HepG2 (cell line): ENCODE measurements around the gene NCOA5. TPM values are rescaled to one million over a fixed set of nuclear protein-coding genes. Genes with fewer than 3 reads are reported as not detected.

Experiments used
- ATAC-seq: fragments of 200-7000 bp; cut with Tn5 transposase; 3 replicates; pipeline ENCODE4 v1.9.1; 2020; ENCODE audit warnings: mild to moderate bottlenecking, moderate library complexity
- BruUV-seq: library from RNA; stranded (reverse); fragments of 400-500 nt; replicated peaks from 2 replicates; lab custom pipeline; 2021; lab: Mats Ljungman, UMichigan
- CTCF ChIA-PET: fragments of 300-600 bp; formaldehyde crosslinking; extraction: SDS; loops from one replicate; lab custom pipeline; 2021; ENCODE audit warnings: low total read pairs, inconsistent platforms, low intra/inter-chr PET ratio; lab: Yijun Ruan, JAX
- POLR2A ChIA-PET: fragments of 350-600 bp; sonication (Branson Sonifier 250); formaldehyde crosslinking; loops from one replicate; lab custom pipeline; 2020; ENCODE audit warnings: antibody characterized with exemption, inconsistent platforms; lab: Yijun Ruan, JAX
- DNase-seq: peaks from one replicate; pipeline ENCODE4 v3.0.0-alpha.2; 2015; ENCODE audit warnings: low spot score
- FAIRE-seq: peaks from 3 replicates; lab custom pipeline; 2011; peaks lifted over from hg19 to GRCh38; lab: Jason Lieb, UNC
- H2AFZ ChIP-seq: one replicate; pipeline ENCODE4 v1.6.1; 2011; ENCODE audit warnings: low read length, inconsistent platforms
- H3K27ac ChIP-seq: fragments of 300-600 bp; 3 replicates; pipeline ENCODE4 v1.8.0; 2011; ENCODE audit warnings: mixed run types, mild to moderate bottlenecking, mixed read lengths, low read length, inconsistent platforms; ENCODE audit not compliant: insufficient read depth; ENCODE audit errors: extremely low read length
- H3K27me3 ChIP-seq, 2 experiments: fragments of 200-600 bp in 1 of 2; 2 replicates in 1 of 2; 3 replicates in 1 of 2; pipeline versions ENCODE4 v1.6.0 to v1.8.0; 2011; ENCODE audit warnings: low read length in 2 of 2, mild to moderate bottlenecking in 2 of 2, moderate library complexity in 2 of 2, inconsistent platforms in 1 of 2; ENCODE audit not compliant: insufficient read depth in 2 of 2, control insufficient read depth in 1 of 2
- H3K36me3 ChIP-seq, 2 experiments: fragments of 200-600 bp in 1 of 2; replicated peaks in 1 of 2; 2 replicates in 1 of 2; 3 replicates in 1 of 2; pipeline versions ENCODE4 v1.5.1 to v1.8.0; 2011; ENCODE audit warnings: low read length in 2 of 2, inconsistent platforms in 1 of 2; ENCODE audit not compliant: insufficient read depth in 2 of 2, control insufficient read depth in 1 of 2
- H3K4me1 ChIP-seq: 2 replicates; pipeline ENCODE4 v1.5.1; 2012; ENCODE audit warnings: low read length, inconsistent platforms; ENCODE audit not compliant: insufficient read depth
- H3K4me2 ChIP-seq: 2 replicates; pipeline ENCODE4 v1.6.0; 2011; ENCODE audit warnings: low read depth, low read length, inconsistent platforms
- H3K4me3 ChIP-seq, 3 experiments: fragments of 200-600 bp in 1 of 3; sonication (generic), shearing (Covaris generic) in 1 of 3; replicated peaks in 1 of 3; 2 replicates each; pipeline ENCODE4 v1.5.1; 2011 to 2016; ENCODE audit warnings: low read length in 3 of 3, inconsistent platforms in 2 of 3, low read depth in 2 of 3, mild to moderate bottlenecking in 2 of 3, control low read depth in 1 of 3, mixed read lengths in 1 of 3; ENCODE audit not compliant: insufficient read depth in 1 of 3
- H3K79me2 ChIP-seq: one replicate; pipeline ENCODE4 v1.6.1; 2011; ENCODE audit warnings: low read length, inconsistent platforms; ENCODE audit not compliant: insufficient read depth
- H3K9ac ChIP-seq: 2 replicates; pipeline ENCODE4 v1.6.0; 2011; ENCODE audit warnings: mild to moderate bottlenecking, low read depth, low read length, inconsistent platforms; ENCODE audit not compliant: insufficient read depth
- H3K9me3 ChIP-seq: 2 replicates; pipeline ENCODE4 v1.5.1; 2012; ENCODE audit warnings: mild to moderate bottlenecking, low read length
- H4K20me1 ChIP-seq: 2 replicates; pipeline ENCODE4 v1.6.0; 2011; ENCODE audit warnings: inconsistent platforms, mild to moderate bottlenecking, low read length, moderate library complexity; ENCODE audit not compliant: insufficient read depth
- ATAD3A ChIP-seq: sonication (generic); formaldehyde crosslinking; IDR thresholded peaks from 2 replicates; pipeline ENCODE4 v1.4.0; 2020; ENCODE audit warnings: missing genetic modification reagents
- DPF2 ChIP-seq: sonication (generic); formaldehyde crosslinking; IDR thresholded peaks from 2 replicates; pipeline ENCODE4 v1.4.0; 2020; ENCODE audit warnings: mild to moderate bottlenecking, low read depth, missing genetic modification reagents, borderline replicate concordance
- ELF4 ChIP-seq: sonication (generic); formaldehyde crosslinking; IDR thresholded peaks from 2 replicates; pipeline ENCODE4 v1.5.0; 2020; ENCODE audit warnings: missing genetic modification reagents, mild to moderate bottlenecking, moderate library complexity, borderline replicate concordance
- KAT2B ChIP-seq: fragments of 150-350 bp; IDR thresholded peaks from 2 replicates; pipeline ENCODE4 v1.6.1; 2014; ENCODE audit warnings: low read depth, low read length, borderline replicate concordance
- NFYB ChIP-seq: sonication (generic); formaldehyde crosslinking; IDR thresholded peaks from 2 replicates; pipeline ENCODE4 v1.4.0; 2020; ENCODE audit warnings: missing genetic modification reagents
- RXRA ChIP-seq: sonication (generic); formaldehyde crosslinking; IDR thresholded peaks from 2 replicates; pipeline ENCODE4 v1.5.1; 2020; ENCODE audit warnings: missing genetic modification reagents
- ZKSCAN1 ChIP-seq: fragments of 150-350 bp; IDR thresholded peaks from 2 replicates; pipeline ENCODE4 v1.6.1; 2014; ENCODE audit warnings: low read length
- ZNF121 ChIP-seq: sonication (generic); formaldehyde crosslinking; IDR thresholded peaks from 2 replicates; pipeline ENCODE4 v1.5.0; 2020; ENCODE audit warnings: mild to moderate bottlenecking, missing genetic modification reagents
- ZNF547 ChIP-seq: sonication (generic); formaldehyde crosslinking; IDR thresholded peaks from 2 replicates; pipeline ENCODE4 v1.5.1; 2020; ENCODE audit warnings: mild to moderate bottlenecking, missing genetic modification reagents
- ZNF660 ChIP-seq: sonication (generic); formaldehyde crosslinking; IDR thresholded peaks from 2 replicates; pipeline ENCODE4 v1.5.1; 2020; ENCODE audit warnings: mild to moderate bottlenecking, low read depth, missing genetic modification reagents, borderline replicate concordance
- WGBS: methylation state at CpG from one replicate; pipeline ENCODE4 v1.1.6; 2017; ENCODE audit warnings: low lambda C conversion rate; 5-methylcytosine and 5-hydroxymethylcytosine counted together
- in situ Hi-C: cut with HindIII; loops from 2 replicates; pipeline ENCODE4 v1.10.0; 2017; ENCODE audit warnings: low pct_unique_long_range_greater_than_20kb; ENCODE audit not compliant: extremely low pct_ligation_motif_present
- intact Hi-C: fragments of 100-400 bp; cut with micrococcal nuclease; formaldehyde crosslinking; loops from one replicate; pipeline ENCODE4 v1.10.0; 2022; ENCODE audit not compliant: unreplicated experiment
- polyA plus RNA-seq, 8 experiments: library from polyadenylated mRNA; depleted of rRNA in 3 of 8; stranded (reverse) in 7 of 8; unstranded in 1 of 8; fragments of >200 nt; fragmentation: Illumina TruSeq in 4 of 8; extraction: Trizol in 4 of 8; gene quantifications; 2 replicates each; pipeline versions ENCODE4 v1.2.1 to v1.2.3, GENCODE V29; 2011 to 2016; ENCODE audit warnings: low read depth in 4 of 8, missing spikeins in 1 of 8, mixed read lengths in 1 of 8; ENCODE audit not compliant: insufficient read depth in 1 of 8
- total RNA-seq, 5 experiments: library from RNA; depleted of rRNA; stranded (reverse); fragments of >200 nt; fragmentation: Illumina TruSeq; extraction: Trizol; gene quantifications; 2 replicates each; pipeline ENCODE4 v1.2.3, GENCODE V29; 2016; ENCODE audit warnings: low read depth in 1 of 5
- TF ChIP-seq, protein P1 (sequence below): sonication (generic); formaldehyde crosslinking; IDR thresholded peaks from 2 replicates; pipeline ENCODE4 v1.8.0; 2022; ENCODE audit warnings: missing genetic modification reagents, mild to moderate bottlenecking, moderate library complexity, borderline replicate concordance
- TF ChIP-seq, protein P2 (sequence below), 2 experiments: fragments of 450-650 bp in 1 of 2; sonication (generic) in 1 of 2; formaldehyde crosslinking; IDR thresholded peaks; 2 replicates each; pipeline versions ENCODE4 v1.5.0 to v1.8.0; 2020 to 2022; ENCODE audit warnings: mild to moderate bottlenecking in 1 of 2, missing genetic modification reagents in 1 of 2
- TF ChIP-seq, protein P3 (sequence below): sonication (generic); formaldehyde crosslinking; IDR thresholded peaks from 2 replicates; pipeline ENCODE4 v1.8.0; 2023; ENCODE audit warnings: mild to moderate bottlenecking, missing genetic modification reagents
- TF ChIP-seq, protein P4 (sequence below): sonication (generic); formaldehyde crosslinking; IDR thresholded peaks from 2 replicates; pipeline ENCODE4 v1.8.0; 2022; ENCODE audit warnings: mild to moderate bottlenecking, missing genetic modification reagents, moderate library complexity
- TF ChIP-seq, protein P5 (sequence below): sonication (generic); formaldehyde crosslinking; IDR thresholded peaks from 2 replicates; pipeline ENCODE4 v1.5.0; 2020; ENCODE audit warnings: mild to moderate bottlenecking, missing genetic modification reagents

NCOA5 gene
- total and polyA plus RNA-seq, 2 of the 13 experiments (the other 11 are each of a cell fraction or from before 2014, with no cell fraction given), result 16.5 to 28.4 TPM

DNA sequence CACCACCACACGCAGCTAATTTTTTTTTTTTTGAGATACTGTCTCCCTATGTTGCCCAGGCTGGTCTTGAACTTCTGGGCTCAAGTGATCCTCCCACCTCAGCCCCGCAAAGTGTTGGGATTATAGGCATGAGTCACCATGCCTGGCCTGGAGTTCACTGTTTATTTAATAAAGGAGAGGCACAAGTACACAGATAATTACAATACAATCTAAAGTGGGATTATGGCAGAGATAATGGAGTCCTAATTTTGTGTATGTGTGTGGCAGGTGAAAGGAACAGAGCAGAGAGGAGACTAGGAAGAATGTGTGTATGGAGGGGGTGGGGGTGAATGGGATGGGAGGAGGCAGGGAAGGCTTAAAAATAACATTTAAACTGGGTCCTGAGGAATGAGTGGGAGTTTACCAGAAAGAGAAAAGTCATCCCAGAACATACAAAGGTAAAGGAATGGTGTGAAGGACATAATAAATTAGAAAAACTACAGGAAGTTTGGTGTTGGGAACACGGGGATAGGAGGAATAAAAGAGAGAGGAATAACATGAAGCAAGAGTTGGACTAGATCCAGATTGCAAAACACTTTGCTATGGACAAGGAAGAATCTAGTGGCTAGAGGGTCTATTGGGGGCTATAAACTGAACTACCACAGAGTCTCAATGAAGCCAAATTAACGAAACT is 4.4 kb downstream of the NCOA5 start (continued):
- TF ChIP-seq RXRA (CRISPR knock-in tag), result no peak

DNA sequence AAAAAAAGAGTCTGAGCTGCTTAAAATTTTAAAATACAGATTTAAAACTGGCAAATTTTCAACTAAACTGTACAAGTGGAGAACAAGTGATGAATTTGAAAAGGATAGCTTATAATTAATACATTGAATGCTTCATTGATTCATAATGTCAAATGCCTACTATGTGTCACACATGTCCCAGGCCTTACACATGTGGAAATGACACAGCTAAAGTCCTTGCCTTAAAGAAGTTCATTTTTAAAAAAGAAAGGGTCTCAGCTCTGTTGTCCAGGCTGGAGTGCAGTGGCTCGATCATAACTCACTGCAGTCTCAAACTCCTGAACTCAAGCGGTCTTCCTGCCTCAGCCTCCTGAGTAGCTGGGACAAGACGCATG is 5.0 kb downstream of the NCOA5 start:
- FAIRE-seq (no peak), DNase-seq (no peak), ATAC-seq (no peak)
- peak overlapping the region; percentile 13; the same call in 1 of the 2 replicates for H3K4me2 ChIP-seq
- BruUV-seq, result no TSS peak
- H2AFZ ChIP-seq, result no peak overlapping the region
- CTCF ChIA-PET, result no interaction called here
- H3K9me3 ChIP-seq, result no peaks in the 10 kb centered on the region
- peaks cover 0 to 1% of the 10 kb centered on the region in 2 experiments; a peak in 2 of 5 replicates for H3K36me3 ChIP-seq
- peaks cover 80% of the 10 kb centered on the region for H4K20me1 ChIP-seq
- no peak overlapping the region for H3K27ac ChIP-seq
- peaks cover 46% of the 10 kb centered on the region for H3K4me1 ChIP-seq
- intact Hi-C loops (loop anchor here (5.0 kb wide), 1 partner anchor 112 kb away; the partner anchor contains the start of gene ZNF335), in situ Hi-C loops (loop anchor here (5.0 kb wide), 1 partner anchor 62 kb away; no protein-coding TSS in a partner anchor)
- WGBS, result 95% methylated on average over 3 of the region's 3 CpGs
- peaks cover 96% of the 10 kb centered on the region for H3K79me2 ChIP-seq
- H3K9ac ChIP-seq, result no peak overlapping the region
- H3K27me3 ChIP-seq, result no peaks in the 10 kb centered on the region; a peak in 1 of 5 replicates
- H3K4me3 ChIP-seq, result no peak overlapping the region
- POLR2A ChIA-PET, result no interaction called here
- TF ChIP-seq NFYB (CRISPR knock-in tag), result no peak
- TF ChIP-seq, protein P1, sequence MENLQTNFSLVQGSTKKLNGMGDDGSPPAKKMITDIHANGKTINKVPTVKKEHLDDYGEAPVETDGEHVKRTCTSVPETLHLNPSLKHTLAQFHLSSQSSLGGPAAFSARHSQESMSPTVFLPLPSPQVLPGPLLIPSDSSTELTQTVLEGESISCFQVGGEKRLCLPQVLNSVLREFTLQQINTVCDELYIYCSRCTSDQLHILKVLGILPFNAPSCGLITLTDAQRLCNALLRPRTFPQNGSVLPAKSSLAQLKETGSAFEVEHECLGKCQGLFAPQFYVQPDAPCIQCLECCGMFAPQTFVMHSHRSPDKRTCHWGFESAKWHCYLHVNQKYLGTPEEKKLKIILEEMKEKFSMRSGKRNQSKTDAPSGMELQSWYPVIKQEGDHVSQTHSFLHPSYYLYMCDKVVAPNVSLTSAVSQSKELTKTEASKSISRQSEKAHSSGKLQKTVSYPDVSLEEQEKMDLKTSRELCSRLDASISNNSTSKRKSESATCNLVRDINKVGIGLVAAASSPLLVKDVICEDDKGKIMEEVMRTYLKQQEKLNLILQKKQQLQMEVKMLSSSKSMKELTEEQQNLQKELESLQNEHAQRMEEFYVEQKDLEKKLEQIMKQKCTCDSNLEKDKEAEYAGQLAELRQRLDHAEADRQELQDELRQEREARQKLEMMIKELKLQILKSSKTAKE, result no peak
- no peak for TF ChIP-seq ZNF660 (CRISPR knock-in tag)
- TF ChIP-seq ZKSCAN1, result 0 out of 2 replicates have a peak, but pooled peaks have one; percentile 60
- TF ChIP-seq, protein P2, sequence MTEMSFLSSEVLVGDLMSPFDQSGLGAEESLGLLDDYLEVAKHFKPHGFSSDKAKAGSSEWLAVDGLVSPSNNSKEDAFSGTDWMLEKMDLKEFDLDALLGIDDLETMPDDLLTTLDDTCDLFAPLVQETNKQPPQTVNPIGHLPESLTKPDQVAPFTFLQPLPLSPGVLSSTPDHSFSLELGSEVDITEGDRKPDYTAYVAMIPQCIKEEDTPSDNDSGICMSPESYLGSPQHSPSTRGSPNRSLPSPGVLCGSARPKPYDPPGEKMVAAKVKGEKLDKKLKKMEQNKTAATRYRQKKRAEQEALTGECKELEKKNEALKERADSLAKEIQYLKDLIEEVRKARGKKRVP (CRISPR knock-in tag; IDR thresholded peaks at IDR 0.05), result no peak
- TF ChIP-seq ELF4, result 0 out of 2 replicates have a peak, but pooled peaks have one; percentile 33
- no peak for TF ChIP-seq ATAD3A (CRISPR knock-in tag)
- no peak for TF ChIP-seq KAT2B
- no peak for TF ChIP-seq DPF2 (CRISPR knock-in tag)
- TF ChIP-seq, protein P3, sequence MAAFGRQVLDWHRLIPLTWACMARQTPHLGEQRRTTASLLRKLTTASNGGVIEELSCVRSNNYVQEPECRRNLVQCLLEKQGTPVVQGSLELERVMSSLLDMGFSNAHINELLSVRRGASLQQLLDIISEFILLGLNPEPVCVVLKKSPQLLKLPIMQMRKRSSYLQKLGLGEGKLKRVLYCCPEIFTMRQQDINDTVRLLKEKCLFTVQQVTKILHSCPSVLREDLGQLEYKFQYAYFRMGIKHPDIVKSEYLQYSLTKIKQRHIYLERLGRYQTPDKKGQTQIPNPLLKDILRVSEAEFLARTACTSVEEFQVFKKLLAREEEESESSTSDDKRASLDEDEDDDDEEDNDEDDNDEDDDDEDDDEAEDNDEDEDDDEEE (CRISPR knock-in tag), result no peak
- 0 out of 2 replicates have a peak, but pooled peaks have one; percentile 2 for TF ChIP-seq ZNF121 (CRISPR knock-in tag)
- TF ChIP-seq, protein P4, sequence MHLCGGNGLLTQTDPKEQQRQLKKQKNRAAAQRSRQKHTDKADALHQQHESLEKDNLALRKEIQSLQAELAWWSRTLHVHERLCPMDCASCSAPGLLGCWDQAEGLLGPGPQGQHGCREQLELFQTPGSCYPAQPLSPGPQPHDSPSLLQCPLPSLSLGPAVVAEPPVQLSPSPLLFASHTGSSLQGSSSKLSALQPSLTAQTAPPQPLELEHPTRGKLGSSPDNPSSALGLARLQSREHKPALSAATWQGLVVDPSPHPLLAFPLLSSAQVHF (CRISPR knock-in tag), result 0 out of 2 replicates have a peak, but pooled peaks have one; percentile 16
- TF ChIP-seq ZNF547, result no peak
- TF ChIP-seq, protein P5, sequence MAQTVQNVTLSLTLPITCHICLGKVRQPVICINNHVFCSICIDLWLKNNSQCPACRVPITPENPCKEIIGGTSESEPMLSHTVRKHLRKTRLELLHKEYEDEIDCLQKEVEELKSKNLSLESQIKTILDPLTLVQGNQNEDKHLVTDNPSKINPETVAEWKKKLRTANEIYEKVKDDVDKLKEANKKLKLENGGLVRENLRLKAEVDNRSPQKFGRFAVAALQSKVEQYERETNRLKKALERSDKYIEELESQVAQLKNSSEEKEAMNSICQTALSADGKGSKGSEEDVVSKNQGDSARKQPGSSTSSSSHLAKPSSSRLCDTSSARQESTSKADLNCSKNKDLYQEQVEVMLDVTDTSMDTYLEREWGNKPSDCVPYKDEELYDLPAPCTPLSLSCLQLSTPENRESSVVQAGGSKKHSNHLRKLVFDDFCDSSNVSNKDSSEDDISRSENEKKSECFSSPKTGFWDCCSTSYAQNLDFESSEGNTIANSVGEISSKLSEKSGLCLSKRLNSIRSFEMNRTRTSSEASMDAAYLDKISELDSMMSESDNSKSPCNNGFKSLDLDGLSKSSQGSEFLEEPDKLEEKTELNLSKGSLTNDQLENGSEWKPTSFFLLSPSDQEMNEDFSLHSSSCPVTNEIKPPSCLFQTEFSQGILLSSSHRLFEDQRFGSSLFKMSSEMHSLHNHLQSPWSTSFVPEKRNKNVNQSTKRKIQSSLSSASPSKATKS, result no peak
